PC-9 (cell line): ENCODE data around the gene OR2T10. TPM values are rescaled to one million over a fixed set of nuclear protein-coding genes. Genes with fewer than 3 reads are reported as not detected.
"Not testable (repeated sequence)": the region's sequence is repeated elsewhere in the genome, so short reads cannot be mapped to it uniquely, and the experiment has no call there.

ENCODE experiments used
- Bru-seq: library from RNA; stranded (reverse); fragments of 400-500 nt; gene quantifications from one replicate; lab custom pipeline; 2021; lab: Mats Ljungman, UMichigan
- BruChase-seq, 2 experiments: library from RNA; stranded (reverse); fragments of 400-500 nt; gene quantifications; one replicate each; lab custom pipeline; 2021; lab: Mats Ljungman, UMichigan
- BruUV-seq: library from RNA; stranded (reverse); fragments of 400-500 nt; replicated peaks from 2 replicates; lab custom pipeline; 2021; lab: Mats Ljungman, UMichigan
- CTCF ChIA-PET: fragments of 300-600 bp; sonication (Branson Sonifier 250); formaldehyde crosslinking; loops from one replicate; lab custom pipeline; 2022; ENCODE audit warnings: antibody characterized with exemption; lab: Charles Lee
- POLR2A ChIA-PET: fragments of 300-600 bp; sonication (Branson Sonifier 250); formaldehyde crosslinking; loops from one replicate; lab custom pipeline; 2022; ENCODE audit warnings: antibody characterized with exemption; ENCODE audit not compliant: unreplicated experiment; lab: Charles Lee
- DNase-seq, 2 experiments: peaks; one replicate each; pipeline versions ENCODE4 v3.0.0 to v3.0.0-alpha.2; 2015 to 2022; ENCODE audit warnings: mixed read lengths in 1 of 2
- H2AFZ ChIP-seq: fragments of 200-600 bp; sonication (generic); 2 replicates; pipeline ENCODE4 v1.8.1; 2017; ENCODE audit warnings: antibody characterized with exemption
- H3F3A ChIP-seq: fragments of 200-600 bp; sonication (generic); 2 replicates; pipeline ENCODE4 v1.8.1; 2017; ENCODE audit warnings: antibody characterized with exemption, mild to moderate bottlenecking, low read depth; ENCODE audit not compliant: insufficient read depth
- H3K27ac ChIP-seq: fragments of 200-600 bp; sonication (generic); 2 replicates; pipeline ENCODE4 v1.6.1; 2016; ENCODE audit warnings: mixed run types
- H3K27me3 ChIP-seq: fragments of 200-600 bp; sonication (generic); 2 replicates; pipeline ENCODE4 v1.6.1; 2016; ENCODE audit warnings: low read depth, mixed run types; ENCODE audit not compliant: insufficient read depth
- H3K36me3 ChIP-seq: fragments of 200-600 bp; sonication (generic); 2 replicates; pipeline ENCODE4 v1.6.1; 2016; ENCODE audit warnings: low read depth, mixed run types
- H3K4me1 ChIP-seq: fragments of 200-600 bp; sonication (generic); replicated peaks from 2 replicates; pipeline ENCODE4 v1.6.1; 2016; ENCODE audit warnings: mixed run types; ENCODE audit not compliant: insufficient read depth
- H3K4me2 ChIP-seq: fragments of 200-600 bp; sonication (generic); 2 replicates; pipeline ENCODE4 v1.6.1; 2017; ENCODE audit warnings: mixed run types
- H3K4me3 ChIP-seq: fragments of 200-600 bp; sonication (generic); 2 replicates; pipeline ENCODE4 v1.6.1; 2016; ENCODE audit warnings: mixed run types
- H3K79me2 ChIP-seq: fragments of 200-600 bp; sonication (generic); 2 replicates; pipeline ENCODE4 v1.6.1; 2017; ENCODE audit warnings: low read depth, mixed run types
- H3K9me2 ChIP-seq: fragments of 200-600 bp; sonication (generic); 2 replicates; pipeline ENCODE4 v1.8.1; 2017; ENCODE audit warnings: mild to moderate bottlenecking; ENCODE audit not compliant: insufficient read depth
- H3K9me3 ChIP-seq: fragments of 200-600 bp; sonication (generic); 2 replicates; pipeline ENCODE4 v1.8.1; 2016; ENCODE audit warnings: low read depth; ENCODE audit not compliant: insufficient read depth
- H4K20me1 ChIP-seq: fragments of 200-600 bp; sonication (generic); 2 replicates; pipeline ENCODE4 v1.8.1; 2017; ENCODE audit not compliant: insufficient read depth
- CTCF ChIP-seq: fragments of 200-600 bp; sonication (generic); conservative IDR thresholded peaks from 2 replicates; pipeline ENCODE4 v1.6.1; 2017; ENCODE audit warnings: mixed run types, antibody characterized with exemption, mild to moderate bottlenecking, moderate library complexity
- EZH2 ChIP-seq: fragments of 200-600 bp; sonication (generic); IDR thresholded peaks from 2 replicates; pipeline ENCODE4 v1.8.0; 2017; ENCODE audit warnings: antibody characterized with exemption, low read depth
- intact Hi-C: fragments of 100-400 bp; cut with micrococcal nuclease; formaldehyde crosslinking; loops from one replicate; pipeline ENCODE4 v1.10.0; 2022; ENCODE audit not compliant: unreplicated experiment
- long read RNA-seq: library from polyadenylated mRNA; stranded (forward); transcript quantifications from one replicate; pipeline ENCODE4 v2.0.0, GENCODE V29; 2022
- total RNA-seq: library from RNA; stranded (reverse); gene quantifications from 2 replicates; pipeline ENCODE4 v1.2.3, GENCODE V29; 2021

OR2T10 gene
- total RNA-seq (not detected in 2 replicates), Bru-seq, nascent RNA (not detected), BruChase-seq, experiment 1, labeled RNA remaining after a 2-hour chase (not detected), BruChase-seq, experiment 2, labeled RNA remaining after a 6-hour chase (not detected)
- long read RNA-seq: 0 reads

GRCh38 chr1:248597589-248597988 is at the start of gene OR2T10:
OR2T10 (minus strand) TSS chr1:248597700; CDS start chr1:248593768, 3,932 bp downstream.
- Histone ChIP-seq H3K36me3 (no peaks in the 10 kb centered on the region), H2AFZ (no peak within 1 kb of the TSS), H3K79me2 (no peaks in the 10 kb centered on the region), H3K27ac (no peak within 1 kb of the TSS), H4K20me1 (no peaks in the 10 kb centered on the region), H3K9me3 (no peaks in the 10 kb centered on the region), H3K9me2 (no peaks in the 10 kb centered on the region; the same call in 1 of the 2 replicates), H3F3A (no peaks in the 10 kb centered on the region), H3K27me3 (no peaks in the 10 kb centered on the region), H3K4me1 (no peaks in the 10 kb centered on the region), H3K4me3 (no peak within 1 kb of the TSS), H3K4me2 (no peak within 1 kb of the TSS)
- CTCF ChIA-PET: no interaction called here
- intact Hi-C loops: no loop called here
- no peak for TF ChIP-seq EZH2
- TF ChIP-seq CTCF: no peak
- no TSS peak for BruUV-seq
- no peak for DNase-seq
- POLR2A ChIA-PET: no interaction called here

- H3K9me3 ChIP-seq, H3K36me3 ChIP-seq, H3K4me1 ChIP-seq, H3K27me3 ChIP-seq, H3F3A ChIP-seq, H3K27ac ChIP-seq, DNase-seq, POLR2A ChIA-PET, H2AFZ ChIP-seq, BruUV-seq, CTCF ChIA-PET, H3K9me2 ChIP-seq, H3K79me2 ChIP-seq, intact Hi-C loops, H3K4me2 ChIP-seq, H4K20me1 ChIP-seq, H3K4me3 ChIP-seq: not testable (repeated sequence)
These were observed 47.7 kb upstream of the OR2T10 start, which contains the start of gene OR2T35 for GRCh38 chr1:248645178-248645577. OR2T35 (minus strand) TSS chr1:248645278; CDS start chr1:248639258, 6,020 bp downstream.

GRCh38 chr1:248642971-248643651 is 45.6 kb upstream of the OR2T10 start:
- H3K9me3 ChIP-seq, H3K4me3 ChIP-seq, POLR2A ChIA-PET, H3K79me2 ChIP-seq, H3K4me1 ChIP-seq, H3K27me3 ChIP-seq, BruUV-seq, H3K27ac ChIP-seq, intact Hi-C loops, H3K4me2 ChIP-seq, H3F3A ChIP-seq, CTCF ChIA-PET, H3K9me2 ChIP-seq, DNase-seq, H3K36me3 ChIP-seq, H2AFZ ChIP-seq, H4K20me1 ChIP-seq: not testable (repeated sequence)

- H3K4me2 ChIP-seq, CTCF ChIA-PET, H3F3A ChIP-seq, H3K27me3 ChIP-seq, H3K79me2 ChIP-seq, H3K9me2 ChIP-seq, H3K4me1 ChIP-seq, H3K27ac ChIP-seq, H3K4me3 ChIP-seq, POLR2A ChIA-PET, H3K9me3 ChIP-seq, BruUV-seq, H2AFZ ChIP-seq, H4K20me1 ChIP-seq, intact Hi-C loops, H3K36me3 ChIP-seq, DNase-seq: not testable (repeated sequence)
These were observed 44.1 kb upstream of the OR2T10 start for GRCh38 chr1:248641583-248641982.

- H3K36me3 ChIP-seq, H3K9me2 ChIP-seq, BruUV-seq, H3K9me3 ChIP-seq, H3K79me2 ChIP-seq, H4K20me1 ChIP-seq, H3K4me3 ChIP-seq, H3K4me2 ChIP-seq, POLR2A ChIA-PET, H2AFZ ChIP-seq, CTCF ChIA-PET, DNase-seq, H3F3A ChIP-seq, H3K4me1 ChIP-seq, H3K27ac ChIP-seq, H3K27me3 ChIP-seq, intact Hi-C loops: not testable (repeated sequence)
These were observed 43.4 kb upstream of the OR2T10 start for GRCh38 chr1:248640906-248641305.

- H3K4me3 ChIP-seq, H3K4me1 ChIP-seq, H4K20me1 ChIP-seq, H3K27me3 ChIP-seq, POLR2A ChIA-PET, DNase-seq, H3K79me2 ChIP-seq, H3K9me3 ChIP-seq, H3F3A ChIP-seq, CTCF ChIA-PET, H2AFZ ChIP-seq, BruUV-seq, H3K4me2 ChIP-seq, H3K36me3 ChIP-seq, H3K27ac ChIP-seq, intact Hi-C loops, H3K9me2 ChIP-seq: not testable (repeated sequence)
These were observed 42.2 kb upstream of the OR2T10 start for GRCh38 chr1:248639652-248640051.
